Colonic mucosa (tissue), 4 donors: ENCODE results near the gene PTTG1IP. TPM values are rescaled to one million over a fixed set of nuclear protein-coding genes. Genes with fewer than 3 reads are reported as not detected.

Experiments used
- DNase-seq: peaks from one replicate; pipeline ENCODE4 v3.0.0-alpha.2; 2020
- H3K27ac ChIP-seq: fragments of 200-600 bp; one replicate; pipeline ENCODE4 v1.8.0; 2021
- H3K27me3 ChIP-seq: fragments of 200-600 bp; one replicate; pipeline ENCODE4 v1.8.0; 2021
- H3K36me3 ChIP-seq: fragments of 200-600 bp; one replicate; pipeline ENCODE4 v1.8.0; 2021
- H3K4me1 ChIP-seq: fragments of 200-600 bp; one replicate; pipeline ENCODE4 v1.8.0; 2021; ENCODE audit warnings: mild to moderate bottlenecking
- H3K4me3 ChIP-seq: fragments of 200-600 bp; one replicate; pipeline ENCODE4 v1.8.0; 2021
- H3K9ac ChIP-seq, 2 donors: one replicate each; pipeline ENCODE4 v1.7.0; 2013; ENCODE audit warnings: control low read depth in 2 of 2, low read depth in 2 of 2, low read length in 2 of 2
- H3K9me3 ChIP-seq: fragments of 200-600 bp; one replicate; pipeline ENCODE4 v1.8.0; 2021
- CTCF ChIP-seq: fragments of 200-600 bp; IDR thresholded peaks from one replicate; pipeline ENCODE4 v1.8.0; 2022; ENCODE audit warnings: antibody characterized with exemption, mild to moderate bottlenecking
- intact Hi-C: fragments of 100-400 bp; cut with DNase I; formaldehyde crosslinking; loops from one replicate; pipeline ENCODE4 v1.14.1; 2022
- total RNA-seq, 2 donors: library from RNA; stranded (reverse); fragmentation: NEBNext Ultra II Directional in 1 of 2; extraction: Animal tissue kit (Norgen Biotek cat#: 25700) in 1 of 2; gene quantifications; one replicate each; pipeline ENCODE4 v1.2.1, GENCODE V29; 2021
- donor health status: healthy.
- donor health status: DM: no; HTN: no; CAD: no.
- donor health status: DM: no; HTN: no; CAD: no.

Gene PTTG1IP
- total RNA-seq, 2 donors from 2014 or later, result 218 to 414 TPM

GRCh38 chr21:44903050-44903685, 29.7 kb upstream of the PTTG1IP start:
- H3K27me3 ChIP-seq, result no peaks in the 10 kb centered on the region
- intact Hi-C loops, result no loop called here
- no peak overlapping the region for H3K4me3 ChIP-seq
- no peak overlapping the region for H3K27ac ChIP-seq
- no peak for DNase-seq
- no peaks in the 10 kb centered on the region for H3K9me3 ChIP-seq
- H3K36me3 ChIP-seq, result no peaks in the 10 kb centered on the region
- no peaks in the 10 kb centered on the region for H3K4me1 ChIP-seq
- no peak overlapping the region for H3K9ac ChIP-seq
- no peak for TF ChIP-seq CTCF

DNA sequence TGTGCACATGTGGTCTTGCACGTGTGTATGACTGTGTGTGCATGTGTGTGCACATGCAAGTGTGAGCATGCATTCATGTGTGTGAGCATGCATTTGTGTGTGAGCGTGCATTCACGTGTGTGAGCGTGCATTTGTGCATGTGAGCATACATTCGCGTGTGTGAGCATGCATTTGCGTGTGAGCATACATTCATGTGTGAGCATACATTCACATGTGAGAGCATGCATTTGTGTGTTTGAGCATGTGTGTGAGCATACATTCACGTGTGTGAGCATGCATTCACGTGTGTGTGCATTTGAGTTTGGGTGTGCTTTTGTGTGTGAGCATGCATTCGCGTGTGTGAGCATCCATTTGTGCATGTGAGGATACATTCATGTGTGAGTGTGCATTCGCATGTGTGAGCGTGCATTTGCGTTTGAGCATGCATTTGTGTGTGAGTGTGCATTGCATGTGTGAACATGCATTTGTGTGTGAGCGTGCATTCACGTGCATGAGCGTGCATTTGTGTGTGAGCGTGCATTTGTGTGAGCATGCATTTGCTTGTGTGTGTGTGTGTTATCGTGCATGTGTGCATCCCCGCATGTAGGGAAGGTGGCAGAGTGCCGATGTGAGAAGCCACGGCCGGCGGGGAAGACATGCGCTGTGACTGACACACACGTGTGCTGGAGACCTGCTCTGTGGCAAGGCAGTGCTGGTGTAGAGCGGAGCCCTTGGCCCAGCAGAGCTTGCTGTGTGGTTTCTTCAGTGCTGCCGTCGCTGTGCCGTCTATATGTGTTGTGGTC, 29.0 kb upstream of the PTTG1IP start:
- no peaks in the 10 kb centered on the region for H3K36me3 ChIP-seq
- DNase-seq, result no peak
- no peak overlapping the region for H3K27ac ChIP-seq
- H3K4me1 ChIP-seq, result peaks cover under 1% of the 10 kb centered on the region
- H3K9ac ChIP-seq, result no peak overlapping the region
- TF ChIP-seq CTCF, result no peak
- no peaks in the 10 kb centered on the region for H3K9me3 ChIP-seq
- intact Hi-C loops, result no loop called here
- H3K27me3 ChIP-seq, result no peaks in the 10 kb centered on the region
- no peak overlapping the region for H3K4me3 ChIP-seq

DNA sequence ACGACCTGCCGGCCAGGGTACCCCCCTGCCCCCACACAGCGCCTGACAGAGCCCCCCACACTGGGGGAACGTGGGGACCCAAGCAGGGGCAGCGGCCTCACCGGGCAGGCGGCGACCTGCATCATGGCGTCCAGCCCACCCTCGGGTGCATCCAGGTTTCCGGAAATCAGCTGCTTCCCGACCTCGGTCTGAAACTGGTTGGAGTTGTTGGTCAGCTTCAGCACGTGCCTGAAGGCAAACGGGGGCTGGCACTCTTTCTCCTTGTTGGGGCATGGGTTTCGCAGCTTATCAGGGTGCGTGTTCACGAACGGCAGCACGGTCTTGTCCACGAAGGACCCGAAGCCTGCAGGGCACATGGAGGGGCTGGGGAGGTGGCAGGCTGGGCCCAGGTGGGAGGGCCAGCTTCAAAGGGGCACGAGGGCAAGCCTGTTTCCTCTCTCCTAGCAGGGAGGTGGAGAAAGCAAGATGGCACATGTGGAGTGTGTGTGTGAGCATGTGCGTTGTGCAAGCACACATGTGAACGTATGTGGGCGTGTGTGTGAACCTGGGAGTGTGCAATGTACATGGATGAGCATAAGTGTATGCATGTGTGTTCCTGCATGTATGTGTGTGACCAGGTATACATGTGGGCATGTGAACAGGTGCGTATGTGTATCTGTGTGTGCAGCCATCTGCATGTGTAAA, 28.0 kb upstream of the PTTG1IP start:
- peaks cover 4% of the 10 kb centered on the region for H3K4me1 ChIP-seq
- DNase-seq, result no peak
- H3K9me3 ChIP-seq, result no peaks in the 10 kb centered on the region
- no peaks in the 10 kb centered on the region for H3K36me3 ChIP-seq
- H3K4me3 ChIP-seq, result no peak overlapping the region
- no peaks in the 10 kb centered on the region for H3K27me3 ChIP-seq
- intact Hi-C loops, result no loop called here
- no peak overlapping the region for H3K27ac ChIP-seq
- H3K9ac ChIP-seq, result no peak overlapping the region
- no peak for TF ChIP-seq CTCF

DNA sequence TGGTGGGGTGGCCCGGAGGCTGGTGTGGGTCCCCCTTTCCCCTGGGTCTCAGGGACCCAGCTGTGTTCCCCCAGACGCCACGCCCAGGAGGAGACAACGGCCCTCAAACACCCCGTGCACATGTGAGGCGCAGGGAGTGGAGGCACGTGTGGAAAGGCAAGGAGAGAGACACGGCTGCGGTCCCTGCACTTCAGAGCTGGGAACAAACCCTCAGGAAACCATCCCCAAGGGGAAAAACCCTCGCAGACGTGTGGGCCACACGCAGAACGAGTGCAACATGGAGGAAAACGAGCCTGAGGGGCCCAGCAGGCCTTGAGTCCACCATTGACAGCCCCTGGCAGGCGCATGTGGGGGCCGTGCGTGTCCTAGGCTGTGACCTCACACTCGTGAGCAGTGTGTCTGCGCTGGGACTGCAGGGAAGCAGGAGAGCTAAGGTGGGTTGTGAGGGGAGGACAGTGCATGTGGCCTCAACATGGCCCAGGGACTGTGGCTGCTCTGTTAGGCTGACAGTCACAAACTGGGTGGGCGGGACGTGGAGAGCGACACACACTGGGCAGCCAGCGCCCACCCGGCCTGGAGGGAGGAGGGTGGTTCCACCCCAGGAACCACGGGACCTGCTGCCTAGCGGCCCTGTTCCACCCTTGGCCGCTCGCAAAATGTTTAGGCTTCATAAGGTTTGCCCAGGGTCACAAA, 27.2 kb upstream of the PTTG1IP start:
- Histone ChIP-seq H3K27me3 (no peaks in the 10 kb centered on the region), H3K4me3 (no peak overlapping the region)
- intact Hi-C loops, result no loop called here

More for the DNA sequence above, 27.2 kb upstream of the PTTG1IP start:
- H3K36me3 ChIP-seq, result no peaks in the 10 kb centered on the region
- no peaks in the 10 kb centered on the region for H3K9me3 ChIP-seq
- H3K4me1 ChIP-seq, result peaks cover 4% of the 10 kb centered on the region
- H3K27ac ChIP-seq, result no peak overlapping the region
- DNase-seq, result no peak
- TF ChIP-seq CTCF, result no peak
- no peak overlapping the region for H3K9ac ChIP-seq
